NCI-H748 (cell line): ENCODE results near the gene NFE2L2.
"Not testable (repeated sequence)": the region's sequence is repeated elsewhere in the genome, so short reads cannot be mapped to it uniquely, and the experiment has no call there.

Experiments used
- DNase-seq: peaks from one replicate; lab custom pipeline; 2025; ENCODE audit not compliant: unreplicated experiment; lab: John Stamatoyannopoulos, UW

The NFE2L2 gene

DNA sequence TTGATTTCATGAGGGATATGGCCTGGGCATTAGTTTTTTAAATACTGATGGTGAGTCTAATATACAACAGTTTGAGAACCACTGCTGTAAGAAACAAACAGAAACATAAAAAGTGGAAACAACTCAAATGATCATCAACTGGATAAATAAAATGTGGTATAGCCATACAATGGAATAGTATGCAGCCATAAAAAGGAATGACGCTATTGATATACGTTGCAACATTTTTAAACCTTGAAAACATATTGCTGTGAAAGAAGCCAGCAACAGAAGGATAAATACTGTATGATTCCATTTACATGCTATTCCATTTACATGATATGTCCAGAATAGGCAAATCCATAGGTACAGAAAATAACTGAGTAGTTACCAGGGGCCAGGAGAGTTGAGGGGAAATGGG is 6.5 kb downstream of the NFE2L2 start:
- no peak for DNase-seq

DNA sequence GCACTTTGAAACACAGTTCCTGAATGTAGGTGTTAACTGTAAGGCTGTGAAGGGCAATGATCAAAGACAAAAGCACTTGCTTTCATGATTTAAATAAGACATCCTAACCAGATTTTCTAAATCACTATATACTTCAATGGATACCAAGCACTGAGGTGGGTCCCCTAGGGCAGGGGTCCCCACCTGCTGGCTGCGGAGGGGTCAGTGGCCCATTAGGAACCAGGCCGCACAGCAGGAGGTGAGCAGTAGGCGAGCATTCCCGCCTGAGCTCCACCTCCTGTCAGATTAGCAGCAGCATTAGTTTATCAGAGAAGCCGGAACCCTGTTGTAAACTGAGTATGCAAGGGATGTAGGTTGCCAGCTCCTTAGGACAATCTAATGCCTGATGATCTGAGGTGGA is 7.1 kb downstream of the NFE2L2 start:
- DNase-seq = no peak

DNA sequence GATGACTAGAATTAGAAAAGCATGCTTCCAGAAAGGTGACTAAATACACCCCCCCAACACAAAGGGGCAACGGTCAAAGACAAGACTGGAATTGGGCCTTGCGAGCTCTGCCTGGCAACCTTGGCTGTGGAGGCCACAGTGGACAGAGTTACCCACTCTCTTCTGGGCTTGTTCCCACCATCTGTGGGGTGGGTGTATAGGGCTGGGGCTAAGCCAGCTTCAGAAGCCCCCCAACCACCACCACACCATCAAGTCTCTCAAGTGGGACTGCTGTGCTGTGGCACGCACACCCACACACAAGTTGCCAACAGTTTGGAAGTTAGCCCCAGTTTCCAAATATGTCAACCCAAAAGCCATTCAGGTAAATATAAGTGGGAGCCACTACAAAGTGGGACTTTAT is 7.8 kb downstream of the NFE2L2 start:
- DNase-seq = no peak

DNA sequence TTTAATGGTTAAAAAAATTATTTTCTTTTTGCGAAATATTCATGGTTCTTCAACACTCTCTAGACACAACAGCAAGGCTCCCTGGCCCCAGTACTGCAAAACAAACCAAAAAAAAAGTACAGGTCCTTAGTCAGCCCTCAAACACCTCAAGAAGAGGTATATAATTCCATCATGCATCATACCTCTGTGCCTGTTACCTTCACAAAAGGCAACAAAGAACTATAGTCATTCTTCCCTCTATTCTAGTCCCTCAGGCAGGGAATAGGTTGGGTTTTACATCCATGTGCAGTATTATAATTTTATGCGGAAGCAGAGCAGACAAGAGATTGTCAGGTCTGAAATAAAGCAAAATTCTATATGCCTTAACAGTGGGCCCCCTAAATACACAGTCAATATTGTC is 8.5 kb downstream of the NFE2L2 start:
- DNase-seq = no peak

DNA sequence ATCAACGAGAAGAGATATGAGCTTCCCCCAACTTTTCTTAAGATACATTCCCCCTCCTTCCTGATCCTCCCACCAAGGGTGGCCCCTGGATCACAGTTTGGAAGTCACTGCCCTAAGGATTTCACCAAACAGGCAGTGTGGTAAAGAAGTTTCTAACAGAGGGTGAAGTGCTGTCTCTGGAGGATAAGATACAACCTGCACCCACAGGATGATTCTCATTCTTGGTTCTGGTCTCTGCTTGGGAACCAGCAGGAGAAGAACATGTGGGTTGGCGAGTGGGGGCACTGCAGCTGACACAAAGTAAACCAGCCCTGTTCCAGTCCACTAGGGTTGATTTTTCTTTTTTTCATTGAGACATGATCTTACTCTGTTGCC is 9.3 kb downstream of the NFE2L2 start:
- DNase-seq = no peak

DNA sequence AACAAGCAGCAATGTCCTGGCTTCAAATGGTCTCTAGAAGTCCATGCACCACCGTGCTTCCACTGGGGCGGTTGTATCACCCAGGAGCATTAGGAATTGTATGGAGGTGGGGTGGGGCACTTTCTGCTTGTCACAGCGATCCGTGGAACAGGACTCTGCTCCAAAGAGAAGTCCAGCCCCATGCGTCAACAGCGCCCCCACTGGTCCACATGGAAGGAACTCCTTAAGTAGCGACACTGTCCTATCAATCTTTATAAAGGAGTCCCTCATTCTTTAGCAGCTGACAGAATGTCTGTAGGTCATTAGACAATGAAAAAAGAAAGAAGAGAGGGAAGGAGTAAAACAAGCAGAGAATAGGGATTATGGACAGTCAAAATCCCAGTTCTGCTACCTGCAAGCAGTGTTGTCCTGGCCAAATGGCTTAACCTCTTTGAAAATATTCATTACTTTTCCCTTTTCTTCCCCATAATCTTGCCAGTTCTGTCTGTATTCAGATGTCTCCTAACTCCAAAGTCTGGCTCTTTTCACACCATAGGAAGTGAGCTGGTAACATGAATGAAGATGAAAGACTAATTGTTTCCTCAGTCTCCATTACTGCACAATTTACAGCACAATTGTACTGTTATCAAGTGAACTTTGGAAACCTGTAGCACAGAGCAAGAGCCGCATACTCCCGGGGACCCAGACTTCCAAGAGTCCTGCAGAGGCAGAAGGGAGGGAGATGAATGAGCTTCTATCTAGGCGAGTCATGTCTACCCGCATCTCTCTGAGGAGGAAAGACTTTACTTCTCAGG is 9.9 kb downstream of the NFE2L2 start:
- peak; percentile 88 for DNase-seq

DNA sequence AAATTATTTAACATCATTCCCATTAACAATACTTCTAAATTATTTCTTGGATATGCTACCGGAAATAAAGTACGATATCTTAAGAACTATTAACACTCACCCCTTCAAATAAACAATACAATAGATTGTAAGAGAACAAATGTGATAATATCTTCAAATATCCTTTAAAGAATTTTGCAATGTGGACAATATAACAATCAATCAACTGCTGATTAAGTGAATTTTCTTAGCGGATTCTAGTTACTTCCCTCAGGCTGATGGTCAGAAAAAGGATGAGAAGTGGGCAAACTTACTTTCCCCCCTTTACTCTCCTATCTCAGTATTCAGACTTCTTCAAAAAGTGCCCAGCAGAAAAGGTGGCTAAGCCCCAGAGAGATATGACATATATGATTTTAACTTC is 10.8 kb downstream of the NFE2L2 start:
- DNase-seq = no peak

DNA sequence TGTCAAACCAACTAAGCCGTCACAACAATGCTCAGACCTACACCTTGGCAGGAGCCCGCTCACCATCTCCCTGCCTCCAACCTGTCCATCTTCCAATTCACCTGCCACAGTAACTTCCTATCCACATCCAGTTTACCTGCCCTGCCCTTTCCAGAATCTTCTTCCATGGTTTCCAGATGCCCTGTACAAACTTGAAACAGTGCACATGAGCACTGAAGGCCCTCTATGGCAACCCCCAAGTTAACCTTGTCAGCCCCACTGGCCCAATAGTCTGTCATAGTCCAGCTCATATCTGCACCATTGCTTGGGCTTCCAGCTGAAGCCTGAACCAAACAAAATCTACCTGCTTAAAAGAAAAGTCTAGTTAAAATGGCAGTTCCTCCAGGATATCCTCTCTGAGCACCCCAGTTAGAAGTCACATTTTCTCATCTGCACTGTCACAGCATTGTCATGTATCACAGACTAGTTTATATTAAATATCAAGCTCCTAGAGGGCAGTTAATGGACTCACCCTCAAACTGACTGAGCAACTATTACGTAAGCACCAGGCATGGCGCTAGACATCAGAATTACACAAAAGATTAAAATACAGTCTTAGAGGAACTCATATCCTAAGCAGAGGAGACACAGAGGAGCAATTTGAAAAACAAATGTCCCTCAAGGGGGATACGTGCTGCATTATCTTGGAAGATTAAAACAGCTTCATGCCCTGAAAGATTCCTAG is 11.6 kb downstream of the NFE2L2 start:
- DNase-seq = no peak

DNA sequence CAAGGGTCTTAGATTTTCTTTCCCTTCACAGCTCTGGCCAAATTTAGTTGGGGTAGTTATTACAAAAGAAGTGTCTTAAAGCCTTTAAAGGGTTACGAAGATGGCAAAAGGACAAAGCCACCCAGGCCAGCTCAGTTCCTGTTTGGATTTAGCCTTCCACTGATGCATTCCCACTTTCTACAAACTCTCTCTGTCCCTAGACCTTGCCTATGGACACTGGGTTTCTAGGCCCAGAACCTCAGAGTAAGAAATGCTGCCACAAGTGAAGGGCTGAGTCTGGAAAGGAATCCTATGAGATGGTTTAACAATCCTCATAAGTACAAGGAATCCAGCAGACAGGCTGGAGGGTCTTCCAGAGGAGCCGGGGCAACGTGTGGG is 13.4 kb downstream of the NFE2L2 start:
- no peak for DNase-seq

DNA sequence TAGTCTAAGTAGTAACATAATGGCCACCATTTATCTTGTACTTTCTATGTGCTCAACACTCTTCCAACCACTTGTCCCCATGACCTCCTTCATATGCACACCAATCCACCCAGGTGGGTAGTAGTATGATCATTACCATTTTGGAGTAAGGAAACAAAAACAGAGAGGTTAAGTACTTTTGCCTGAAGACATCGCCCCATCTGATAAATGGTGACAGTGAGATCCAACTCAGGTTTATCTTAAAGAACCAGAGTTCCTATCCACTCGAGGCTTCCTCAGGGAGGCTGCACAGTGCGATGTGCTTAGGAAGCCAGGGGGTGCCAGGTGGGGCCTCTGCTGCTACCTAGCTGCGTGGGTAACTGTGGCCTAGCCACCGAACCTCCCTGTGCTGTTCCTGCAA is 14.1 kb downstream of the NFE2L2 start:
- no peak for DNase-seq

DNA sequence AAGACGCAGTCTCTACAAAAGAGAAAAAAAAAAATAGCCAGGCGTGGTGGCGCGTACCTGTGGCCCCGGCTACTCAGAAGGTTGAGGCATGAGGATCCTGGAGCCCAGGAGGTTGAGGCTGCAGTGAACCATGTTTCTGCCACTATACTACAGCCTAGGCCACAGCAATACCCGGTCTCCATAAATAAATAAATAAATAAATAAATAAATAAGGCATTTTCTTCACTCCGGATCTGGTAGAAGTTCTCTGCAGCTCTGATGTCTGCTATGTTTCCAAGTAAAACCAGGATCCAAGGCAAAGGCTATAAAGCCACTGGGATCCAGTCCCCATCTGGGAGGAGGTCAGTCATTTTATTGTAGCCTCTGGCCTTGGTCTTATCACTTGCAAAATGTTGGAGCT is 15.5 kb downstream of the NFE2L2 start:
- no peak for DNase-seq

DNA sequence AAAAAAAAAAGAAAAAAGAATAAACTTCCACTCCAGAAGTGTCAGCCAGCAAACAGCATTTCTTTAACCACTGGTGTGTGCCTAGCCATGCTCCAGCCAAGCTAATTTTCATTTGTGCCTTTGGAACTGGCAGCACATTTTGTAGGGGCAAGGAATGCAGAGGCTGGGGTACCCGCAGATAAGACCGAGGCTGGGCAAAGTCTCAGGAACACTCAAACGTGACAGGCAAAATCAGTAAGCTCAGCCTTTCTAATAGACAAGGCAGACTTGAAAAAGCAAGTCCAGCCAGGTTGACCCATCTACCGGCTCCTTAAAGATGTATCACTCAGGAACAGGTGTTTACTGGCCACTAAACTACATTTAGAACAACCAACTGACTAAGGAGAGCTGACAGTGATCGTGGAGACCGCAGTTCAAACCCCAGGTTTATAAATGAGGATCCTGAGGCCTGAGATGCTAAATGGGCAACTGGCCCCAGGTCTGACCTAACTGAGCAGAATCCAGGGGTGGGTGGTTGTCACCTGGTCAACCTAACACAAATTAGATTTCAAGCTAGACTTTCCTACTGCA is 16.7 kb downstream of the NFE2L2 start:
- no peak for DNase-seq

DNA sequence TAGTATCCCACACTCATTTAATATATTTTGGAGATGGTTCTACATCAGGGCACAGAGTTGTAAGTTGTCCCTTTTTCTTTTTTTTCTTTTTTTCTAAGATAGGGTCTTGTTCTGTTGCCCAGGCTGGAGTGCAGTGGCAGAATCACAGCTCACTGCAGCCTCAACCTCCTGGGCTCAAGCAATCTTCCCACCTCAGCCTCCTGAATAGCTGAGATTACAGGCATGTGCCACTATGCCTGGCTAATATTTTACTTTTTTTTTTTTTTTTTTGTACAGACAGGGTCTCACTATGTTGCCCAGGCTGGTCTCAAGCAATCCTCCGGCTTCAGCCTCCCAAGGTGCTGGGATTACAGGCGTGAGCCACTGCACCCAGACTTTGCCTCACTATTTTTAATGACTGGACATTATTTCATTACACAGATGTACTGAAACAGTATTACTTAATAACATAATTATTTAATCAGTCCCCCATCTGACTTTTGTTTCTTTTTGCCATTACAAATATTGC is 17.9 kb downstream of the NFE2L2 start:
- not testable (repeated sequence) for DNase-seq

DNA sequence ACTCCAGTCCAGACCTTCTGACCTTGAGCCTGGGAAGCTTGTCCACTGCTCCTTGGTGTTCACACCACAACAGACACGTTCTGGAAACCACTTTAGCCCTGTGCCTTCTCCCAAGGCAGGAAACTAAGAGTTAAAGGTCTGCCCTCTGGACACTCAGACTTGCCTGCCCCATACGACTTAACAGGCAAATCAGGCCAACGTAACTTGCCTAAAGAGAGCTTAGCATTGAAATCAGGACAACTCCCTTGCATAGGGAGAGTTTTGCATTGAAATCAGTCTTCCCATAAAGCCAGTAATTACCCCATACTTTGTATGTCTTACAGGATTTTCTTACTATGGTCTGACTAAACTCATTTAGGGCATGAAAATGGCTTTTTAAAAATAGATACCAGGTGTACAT is 18.5 kb downstream of the NFE2L2 start:
- DNase-seq = no peak

DNA sequence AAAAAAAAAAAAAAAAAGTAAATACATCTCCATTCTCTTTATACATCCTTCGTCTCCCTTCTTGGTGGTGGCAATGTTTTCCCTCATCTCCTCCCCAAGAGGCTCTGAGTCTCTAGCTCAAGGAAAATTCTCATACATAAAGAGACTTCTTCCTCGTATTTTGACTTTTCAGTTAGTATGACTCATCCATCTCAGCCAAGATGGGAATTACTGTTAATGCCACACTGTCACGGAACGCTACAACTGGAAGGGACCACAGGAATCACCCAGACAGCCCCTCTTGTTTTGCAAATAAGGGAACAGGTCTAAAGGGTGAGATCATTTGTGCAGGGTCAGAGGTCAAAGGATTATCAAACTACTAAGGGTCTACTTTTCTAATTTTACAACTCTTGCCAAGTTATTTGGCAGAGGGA is 19.5 kb downstream of the NFE2L2 start:
- no peak for DNase-seq

DNA sequence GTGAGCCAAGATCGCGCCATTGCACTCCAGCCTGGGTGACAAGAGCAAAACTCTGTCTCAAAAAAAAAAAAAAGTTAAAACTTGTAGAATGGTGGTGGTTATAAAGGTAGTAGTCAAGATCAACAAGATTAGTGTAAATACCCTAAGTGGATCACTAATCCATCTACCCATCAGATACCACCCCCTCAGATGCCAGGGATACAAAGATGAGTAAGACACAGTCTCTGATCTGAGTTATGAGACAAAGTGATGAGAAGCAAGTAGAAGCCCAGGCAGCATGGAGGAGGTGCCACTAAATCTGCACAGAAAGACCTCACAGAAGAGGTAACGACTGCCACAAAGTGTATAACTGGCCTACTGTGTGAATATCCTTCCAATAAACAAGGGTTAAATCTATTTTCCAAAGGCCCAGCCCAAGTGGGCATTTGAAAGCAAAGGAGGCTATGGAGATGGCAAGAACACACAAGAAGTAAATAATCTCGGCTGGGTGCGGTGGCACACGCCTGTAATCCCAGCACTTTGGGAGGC is 20.2 kb downstream of the NFE2L2 start:
- no peak for DNase-seq

DNA sequence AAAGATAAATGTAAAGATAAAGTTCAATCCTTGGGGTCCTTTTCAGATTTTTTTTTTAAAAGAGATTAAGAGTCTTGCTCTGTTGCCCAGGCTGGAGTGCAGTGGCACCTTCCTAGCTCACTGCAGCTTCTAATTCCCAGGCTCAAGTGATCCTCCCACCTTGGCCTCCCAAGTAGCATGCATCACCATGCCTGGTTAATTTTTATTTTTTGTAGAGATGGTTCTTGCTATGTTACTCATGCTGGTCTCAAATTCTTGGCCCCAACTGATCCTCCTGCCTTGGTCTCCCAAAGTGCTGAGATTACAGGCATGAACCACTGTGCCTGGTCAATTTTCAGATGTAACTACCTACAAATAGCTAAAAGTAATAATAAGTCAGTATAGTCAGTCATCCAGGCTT is 21.1 kb downstream of the NFE2L2 start:
- no peak for DNase-seq

DNA sequence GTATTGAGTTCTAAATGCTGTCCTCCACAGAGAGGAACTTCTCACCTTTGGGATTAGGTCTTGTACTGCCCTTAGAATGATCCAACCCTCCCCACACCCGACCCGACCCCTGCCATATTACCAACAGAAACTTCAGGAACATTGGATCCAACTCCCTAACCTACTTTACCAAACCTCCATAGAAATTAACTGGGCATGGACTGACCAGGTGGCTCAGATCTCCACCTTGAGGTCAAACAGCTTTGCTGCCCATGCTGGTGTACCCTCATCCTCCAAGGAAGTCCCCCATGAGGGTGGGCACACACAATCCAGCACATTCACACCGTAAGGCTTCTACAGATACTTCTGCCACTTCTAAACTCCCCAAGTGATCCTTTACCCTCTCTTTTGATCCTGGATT is 21.5 kb downstream of the NFE2L2 start:
- no peak for DNase-seq

DNA sequence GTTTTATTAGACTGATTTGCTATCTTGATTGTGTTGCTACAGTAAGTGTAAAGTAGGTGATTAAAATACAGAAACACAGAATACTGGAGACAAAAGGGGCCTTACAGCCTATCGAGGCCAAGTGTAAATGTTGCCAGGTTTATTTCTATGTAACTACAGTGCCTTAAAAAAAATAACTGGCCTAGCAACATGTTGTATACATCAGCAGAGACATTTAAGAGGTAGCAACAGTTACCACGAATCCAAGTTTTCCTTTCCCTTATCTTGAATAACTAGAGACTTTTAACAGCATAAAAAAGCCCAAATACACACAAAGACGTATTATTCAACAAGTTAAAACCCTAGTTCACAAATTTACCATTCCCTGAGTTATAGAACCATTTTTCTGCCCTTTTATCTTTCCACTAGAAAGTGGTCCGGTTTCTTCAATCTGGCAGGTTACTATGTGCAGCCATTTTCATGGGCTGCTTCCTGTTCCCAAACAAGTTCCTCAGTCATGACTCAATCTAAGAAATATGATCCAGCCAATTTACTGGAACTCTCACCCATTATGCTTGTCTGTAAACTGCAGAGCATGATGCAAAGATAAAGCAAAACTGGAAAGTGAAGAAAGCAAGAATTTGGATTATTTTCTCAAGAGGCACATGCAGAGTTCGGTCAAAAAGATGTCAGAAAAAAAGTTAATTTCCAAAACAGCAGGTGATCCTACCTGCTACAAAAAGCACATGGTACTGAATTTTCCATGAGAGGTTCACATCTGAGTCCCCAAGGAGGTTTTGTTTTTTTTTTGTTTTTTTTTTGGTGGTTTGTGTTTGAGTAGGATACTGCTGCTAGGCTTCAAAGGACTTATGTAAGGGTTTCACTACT is 22.2 kb downstream of the NFE2L2 start:
- peak; percentile 38 for DNase-seq

DNA sequence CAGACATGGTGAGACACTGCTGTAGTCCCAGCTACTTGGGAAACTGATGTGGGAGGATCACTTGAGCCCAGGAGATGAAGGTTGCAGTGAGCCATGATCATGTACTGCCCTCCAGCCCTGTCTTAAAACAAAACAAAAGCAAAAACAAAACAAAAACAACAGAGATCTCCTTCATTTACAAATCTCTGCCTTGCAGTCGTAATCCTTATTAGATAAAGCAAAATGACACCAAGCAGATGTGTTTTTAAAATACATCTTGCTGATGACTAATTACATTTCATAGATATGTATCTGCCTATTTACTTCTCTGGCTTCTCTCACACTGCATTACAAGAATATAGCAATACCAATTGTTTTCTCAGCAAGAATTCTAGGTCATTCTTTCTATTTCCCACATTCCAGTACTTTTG is 22.8 kb downstream of the NFE2L2 start:
- no peak for DNase-seq
